ENCODE results near the gene MEI1. TPM values are rescaled to one million over a fixed set of nuclear protein-coding genes. Genes with fewer than 3 reads are reported as not detected.

Gene MEI1
- total and polyA plus RNA-seq, 2 of the 4 experiments (the other 2 are of a cell fraction): 0.90 to 2.6 TPM

GRCh38 chr22:41731609-41732008 lies 32.3 kb downstream of the MEI1 start:
- intact Hi-C loops (cut with micrococcal nuclease) (no loop called here), dilution Hi-C loops (cut with HindIII; ENCODE audit: low sequenced_read_pairs, unreplicated experiment) (no loop called here), in situ Hi-C loops (cut with MboI; ENCODE audit: low sequenced_read_pairs) (no loop called here)
- ChIA-PET CTCF (interaction anchor here (0.7 kb wide), 1 partner anchor 24 kb away, joined by 3 read pairs; no protein-coding TSS in a partner anchor), POLR2A (ENCODE audit: unreplicated experiment) (no interaction called here)
- H3K4me3 ChIP-seq (ENCODE audit: insufficient read depth, low read depth, low read length): no peak overlapping the region
- no CpG with 5 or more reads among the region's 2 CpGs for WGBS, 2 experiments (ENCODE audit: extremely low coverage in 2 of 2, insufficient read length in 1 of 2)
- H3K4me2 ChIP-seq (ENCODE audit: low read depth, low read length): no peak overlapping the region
- BruUV-seq (replicated peaks): no TSS peak
- no peak overlapping the region for H4K91ac ChIP-seq (ENCODE audit: insufficient read depth, low read depth, low read length)
- H3K9me1 ChIP-seq (ENCODE audit: insufficient read depth, low read length): no peaks in the 10 kb centered on the region
- TF ChIP-seq, protein P1, sequence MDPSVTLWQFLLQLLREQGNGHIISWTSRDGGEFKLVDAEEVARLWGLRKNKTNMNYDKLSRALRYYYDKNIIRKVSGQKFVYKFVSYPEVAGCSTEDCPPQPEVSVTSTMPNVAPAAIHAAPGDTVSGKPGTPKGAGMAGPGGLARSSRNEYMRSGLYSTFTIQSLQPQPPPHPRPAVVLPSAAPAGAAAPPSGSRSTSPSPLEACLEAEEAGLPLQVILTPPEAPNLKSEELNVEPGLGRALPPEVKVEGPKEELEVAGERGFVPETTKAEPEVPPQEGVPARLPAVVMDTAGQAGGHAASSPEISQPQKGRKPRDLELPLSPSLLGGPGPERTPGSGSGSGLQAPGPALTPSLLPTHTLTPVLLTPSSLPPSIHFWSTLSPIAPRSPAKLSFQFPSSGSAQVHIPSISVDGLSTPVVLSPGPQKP (IDR thresholded peaks at IDR 0.05; ENCODE audit: borderline replicate concordance, low read depth, low read length): no peak
- TF ChIP-seq FOS (IDR thresholded peaks at IDR 0.05; ENCODE audit: low read depth, low read length) (no peak), MAZ (IDR thresholded peaks at IDR 0.05; ENCODE audit: borderline replicate concordance, low read depth, low read length) (no peak), CHD1 (IDR thresholded peaks at IDR 0.05; ENCODE audit: low read depth, low read length) (no peak), RAD21 (IDR thresholded peaks at IDR 0.05; ENCODE audit: low read length) (no peak), BHLHE40 (IDR thresholded peaks at IDR 0.05; ENCODE audit: low read depth, low read length) (no peak), RCOR1 (IDR thresholded peaks at IDR 0.05; ENCODE audit: insufficient replicate concordance, low read length) (no peak), MAFK (IDR thresholded peaks at IDR 0.05; ENCODE audit: low read depth, low read length) (no peak), RFX5 (IDR thresholded peaks at IDR 0.05; ENCODE audit: low read depth, low read length) (no peak), CEBPB (IDR thresholded peaks at IDR 0.05; ENCODE audit: low read depth, low read length) (no peak)
- TF ChIP-seq, protein P2, sequence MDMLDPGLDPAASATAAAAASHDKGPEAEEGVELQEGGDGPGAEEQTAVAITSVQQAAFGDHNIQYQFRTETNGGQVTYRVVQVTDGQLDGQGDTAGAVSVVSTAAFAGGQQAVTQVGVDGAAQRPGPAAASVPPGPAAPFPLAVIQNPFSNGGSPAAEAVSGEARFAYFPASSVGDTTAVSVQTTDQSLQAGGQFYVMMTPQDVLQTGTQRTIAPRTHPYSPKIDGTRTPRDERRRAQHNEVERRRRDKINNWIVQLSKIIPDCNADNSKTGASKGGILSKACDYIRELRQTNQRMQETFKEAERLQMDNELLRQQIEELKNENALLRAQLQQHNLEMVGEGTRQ (IDR thresholded peaks at IDR 0.05; ENCODE audit: low read depth, low read length): no peak
- H2BK5ac ChIP-seq (ENCODE audit: low read depth, low read length, poor library complexity, severe bottlenecking): no peak overlapping the region
- H3K4me1 ChIP-seq (ENCODE audit: control insufficient read depth, insufficient read depth, low read length): no peaks in the 10 kb centered on the region
- H3K27me3 ChIP-seq (ENCODE audit: control insufficient read depth, insufficient read depth, low read length): peaks cover 7% of the 10 kb centered on the region
- ATAC-seq (ENCODE audit: low read depth): no peak
- H2AK5ac ChIP-seq (ENCODE audit: low read depth, low read length): no peak overlapping the region
- no peaks in the 10 kb centered on the region for H3K79me1 ChIP-seq (ENCODE audit: low read depth in 1 of 2, low read length in 2 of 2)
- H3K9me3 ChIP-seq (ENCODE audit: control insufficient read depth, insufficient read depth, low read length): no peaks in the 10 kb centered on the region
- H3K27ac ChIP-seq (ENCODE audit: insufficient read depth, low read length): no peak overlapping the region
- no peak for DNase-seq
- H2BK20ac ChIP-seq (ENCODE audit: low read depth, low read length): no peak overlapping the region
- H3K14ac ChIP-seq (replicated peaks; ENCODE audit: low read depth, low read length): no peak overlapping the region
- H2AFZ ChIP-seq (replicated peaks; ENCODE audit: low read length, poor library complexity): no peak overlapping the region
- no peak overlapping the region for H2BK15ac ChIP-seq (ENCODE audit: low read depth, low read length)
- no peaks in the 10 kb centered on the region for H3K36me3 ChIP-seq (ENCODE audit: control insufficient read depth, insufficient read depth, low read length)
- H2AK9ac ChIP-seq (replicated peaks; ENCODE audit: low read depth, low read length, poor library complexity): no peak overlapping the region
- H4K5ac ChIP-seq (ENCODE audit: low read depth, low read length): no peak overlapping the region
- no peak overlapping the region for H3K23ac ChIP-seq (ENCODE audit: low read depth, low read length)
- H3K56ac ChIP-seq (ENCODE audit: extremely low read depth, insufficient read depth, low read length): no peak overlapping the region
- H4K20me1 ChIP-seq (ENCODE audit: insufficient read depth, low read length): no peaks in the 10 kb centered on the region
- H3K4ac ChIP-seq (ENCODE audit: low read depth, low read length): no peak overlapping the region
- H4K8ac ChIP-seq (ENCODE audit: low read depth in 2 of 2, low read length in 2 of 2): no peak overlapping the region
- no peak overlapping the region for H2BK120ac ChIP-seq (ENCODE audit: low read depth, low read length)
- H3K18ac ChIP-seq (ENCODE audit: low read depth, low read length): no peak overlapping the region
- no peak overlapping the region for H3K9ac ChIP-seq (ENCODE audit: low read depth, low read length)
